Neural cell (in vitro differentiated cells): Measurements from ENCODE around the gene TMTC1. TPM values are rescaled to one million over a fixed set of nuclear protein-coding genes. Genes with fewer than 3 reads are reported as not detected.

Source experiments
- H2AFZ ChIP-seq: fragments of 200-600, 300-800 bp; sonication (generic), shearing (Covaris generic); 2 replicates; pipeline ENCODE4 v1.6.0; 2014; ENCODE audit warnings: low read depth, mild to moderate bottlenecking, antibody characterized with exemption, low read length, moderate library complexity
- H3F3A ChIP-seq: fragments of 200-600 bp; shearing (Covaris generic); 2 replicates; pipeline ENCODE4 v1.6.1; 2016; ENCODE audit warnings: mild to moderate bottlenecking, moderate library complexity, mixed read lengths, antibody characterized with exemption, low read length; ENCODE audit not compliant: insufficient read depth, poor library complexity, severe bottlenecking
- H3K27ac ChIP-seq: fragments of 200-600, 300-800 bp; sonication (generic), shearing (Covaris generic); 2 replicates; pipeline ENCODE4 v1.5.1; 2014; ENCODE audit warnings: mild to moderate bottlenecking, low read length, moderate library complexity
- H3K27me3 ChIP-seq: fragments of 300-800, 200-600 bp; sonication (generic), shearing (Covaris generic); 2 replicates; pipeline ENCODE4 v1.6.0; 2014; ENCODE audit warnings: mild to moderate bottlenecking, low read depth, low read length, moderate library complexity; ENCODE audit not compliant: insufficient read depth
- H3K36me3 ChIP-seq: fragments of 300-800, 200-600 bp; sonication (generic), shearing (Covaris generic); 2 replicates; pipeline ENCODE4 v1.5.1; 2014; ENCODE audit warnings: mild to moderate bottlenecking, antibody characterized with exemption, low read length, moderate library complexity; ENCODE audit not compliant: insufficient read depth
- H3K4me2 ChIP-seq: fragments of 300-800, 200-600 bp; sonication (generic), shearing (Covaris generic); 2 replicates; pipeline ENCODE4 v1.6.0; 2014; ENCODE audit warnings: mild to moderate bottlenecking, low read length
- H3K4me3 ChIP-seq: fragments of 300-800, 200-600 bp; sonication (generic), shearing (Covaris generic); 2 replicates; pipeline ENCODE4 v1.5.1; 2014; ENCODE audit warnings: mild to moderate bottlenecking, low read length, moderate library complexity
- H3K79me2 ChIP-seq: fragments of 200-600 bp; shearing (Covaris generic); replicated peaks from 2 replicates; pipeline ENCODE4 v1.6.0; 2014; ENCODE audit warnings: mild to moderate bottlenecking, low read length, moderate library complexity; ENCODE audit not compliant: insufficient read depth
- H3K9ac ChIP-seq: fragments of 300-800, 200-600 bp; sonication (generic), shearing (Covaris generic); 2 replicates; pipeline ENCODE4 v1.6.1; 2016; ENCODE audit warnings: mild to moderate bottlenecking, low read length, mixed read lengths
- H3K9me2 ChIP-seq: fragments of 200-600 bp; shearing (Covaris generic); 2 replicates; pipeline ENCODE4 v1.6.1; 2016; ENCODE audit warnings: mild to moderate bottlenecking, low read length, mixed read lengths; ENCODE audit not compliant: insufficient read depth
- H3K9me3 ChIP-seq: fragments of 200-600, 300-800 bp; sonication (generic), shearing (Covaris generic); 2 replicates; pipeline ENCODE4 v1.6.1; 2016; ENCODE audit warnings: mild to moderate bottlenecking, mixed run types, low read length, moderate library complexity, mixed read lengths
- H4K20me1 ChIP-seq: fragments of 200-600 bp; shearing (Covaris generic); 2 replicates; pipeline ENCODE4 v1.6.1; 2016; ENCODE audit warnings: mild to moderate bottlenecking, mixed run types; ENCODE audit not compliant: insufficient read depth
- EP300 ChIP-seq: fragments of 450-650 bp; conservative IDR thresholded peaks from 2 replicates; pipeline ENCODE4 v1.6.1; 2014; ENCODE audit warnings: antibody characterized with exemption, mild to moderate bottlenecking, moderate library complexity; ENCODE audit not compliant: poor library complexity, severe bottlenecking
- EZH2 ChIP-seq: fragments of 200-600, 300-800 bp; shearing (Covaris generic), sonication (generic); IDR thresholded peaks from 2 replicates; pipeline ENCODE4 v1.6.1; 2014; ENCODE audit warnings: antibody characterized with exemption, low read length, borderline replicate concordance, mild to moderate bottlenecking; ENCODE audit not compliant: insufficient read depth, poor library complexity, severe bottlenecking
- MXI1 ChIP-seq: fragments of 450-650 bp; conservative IDR thresholded peaks from 2 replicates; pipeline ENCODE4 v1.6.1; 2014; ENCODE audit warnings: antibody characterized with exemption, mild to moderate bottlenecking; ENCODE audit not compliant: poor library complexity, severe bottlenecking
- POLR2AphosphoS5 ChIP-seq: IDR thresholded peaks from 2 replicates; pipeline ENCODE4 v1.6.1; 2012
- RAD21 ChIP-seq: fragments of 450-650 bp; conservative IDR thresholded peaks from 2 replicates; pipeline ENCODE4 v1.6.1; 2014; ENCODE audit warnings: antibody characterized with exemption, mild to moderate bottlenecking, moderate library complexity
- SMC3 ChIP-seq: fragments of 450-650 bp; conservative IDR thresholded peaks from 2 replicates; pipeline ENCODE4 v1.6.1; 2014; ENCODE audit warnings: antibody characterized with exemption, mild to moderate bottlenecking, moderate library complexity; ENCODE audit not compliant: poor library complexity
- TAF1 ChIP-seq: IDR thresholded peaks from 2 replicates; pipeline ENCODE4 v1.6.1; 2012; ENCODE audit warnings: low read depth
- polyA plus RNA-seq: library from polyadenylated mRNA; depleted of rRNA; stranded (reverse); fragments of >200 nt; gene quantifications from 2 replicates; pipeline ENCODE4 v1.2.3, GENCODE V29; 2014
- TF ChIP-seq, protein P1 (sequence below): fragments of 450-650 bp; IDR thresholded peaks from 2 replicates; pipeline ENCODE4 v1.5.1; 2014; ENCODE audit warnings: antibody characterized with exemption, mild to moderate bottlenecking, moderate library complexity; ENCODE audit not compliant: poor library complexity, severe bottlenecking
- TF ChIP-seq, protein P2 (sequence below): IDR thresholded peaks from 2 replicates; pipeline ENCODE4 v1.6.1; 2012; ENCODE audit warnings: borderline replicate concordance

The TMTC1 gene
- polyA plus RNA-seq, 1 donor from 2014 or later = 10.0 TPM

GRCh38 chr12:29759950-29760349, 23.8 kb downstream of the TMTC1 start:
- H2AFZ ChIP-seq = no peak overlapping the region
- no peaks in the 10 kb centered on the region for H3K9me2 ChIP-seq
- no peaks in the 10 kb centered on the region for H3K79me2 ChIP-seq
- no peaks in the 10 kb centered on the region for H4K20me1 ChIP-seq
- no peak overlapping the region for H3K27ac ChIP-seq
- TF ChIP-seq, protein P1, sequence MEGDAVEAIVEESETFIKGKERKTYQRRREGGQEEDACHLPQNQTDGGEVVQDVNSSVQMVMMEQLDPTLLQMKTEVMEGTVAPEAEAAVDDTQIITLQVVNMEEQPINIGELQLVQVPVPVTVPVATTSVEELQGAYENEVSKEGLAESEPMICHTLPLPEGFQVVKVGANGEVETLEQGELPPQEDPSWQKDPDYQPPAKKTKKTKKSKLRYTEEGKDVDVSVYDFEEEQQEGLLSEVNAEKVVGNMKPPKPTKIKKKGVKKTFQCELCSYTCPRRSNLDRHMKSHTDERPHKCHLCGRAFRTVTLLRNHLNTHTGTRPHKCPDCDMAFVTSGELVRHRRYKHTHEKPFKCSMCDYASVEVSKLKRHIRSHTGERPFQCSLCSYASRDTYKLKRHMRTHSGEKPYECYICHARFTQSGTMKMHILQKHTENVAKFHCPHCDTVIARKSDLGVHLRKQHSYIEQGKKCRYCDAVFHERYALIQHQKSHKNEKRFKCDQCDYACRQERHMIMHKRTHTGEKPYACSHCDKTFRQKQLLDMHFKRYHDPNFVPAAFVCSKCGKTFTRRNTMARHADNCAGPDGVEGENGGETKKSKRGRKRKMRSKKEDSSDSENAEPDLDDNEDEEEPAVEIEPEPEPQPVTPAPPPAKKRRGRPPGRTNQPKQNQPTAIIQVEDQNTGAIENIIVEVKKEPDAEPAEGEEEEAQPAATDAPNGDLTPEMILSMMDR = no peak
- no peak for TF ChIP-seq TAF1
- TF ChIP-seq RAD21 = no peak
- no peak for TF ChIP-seq SMC3
- TF ChIP-seq, protein P2, sequence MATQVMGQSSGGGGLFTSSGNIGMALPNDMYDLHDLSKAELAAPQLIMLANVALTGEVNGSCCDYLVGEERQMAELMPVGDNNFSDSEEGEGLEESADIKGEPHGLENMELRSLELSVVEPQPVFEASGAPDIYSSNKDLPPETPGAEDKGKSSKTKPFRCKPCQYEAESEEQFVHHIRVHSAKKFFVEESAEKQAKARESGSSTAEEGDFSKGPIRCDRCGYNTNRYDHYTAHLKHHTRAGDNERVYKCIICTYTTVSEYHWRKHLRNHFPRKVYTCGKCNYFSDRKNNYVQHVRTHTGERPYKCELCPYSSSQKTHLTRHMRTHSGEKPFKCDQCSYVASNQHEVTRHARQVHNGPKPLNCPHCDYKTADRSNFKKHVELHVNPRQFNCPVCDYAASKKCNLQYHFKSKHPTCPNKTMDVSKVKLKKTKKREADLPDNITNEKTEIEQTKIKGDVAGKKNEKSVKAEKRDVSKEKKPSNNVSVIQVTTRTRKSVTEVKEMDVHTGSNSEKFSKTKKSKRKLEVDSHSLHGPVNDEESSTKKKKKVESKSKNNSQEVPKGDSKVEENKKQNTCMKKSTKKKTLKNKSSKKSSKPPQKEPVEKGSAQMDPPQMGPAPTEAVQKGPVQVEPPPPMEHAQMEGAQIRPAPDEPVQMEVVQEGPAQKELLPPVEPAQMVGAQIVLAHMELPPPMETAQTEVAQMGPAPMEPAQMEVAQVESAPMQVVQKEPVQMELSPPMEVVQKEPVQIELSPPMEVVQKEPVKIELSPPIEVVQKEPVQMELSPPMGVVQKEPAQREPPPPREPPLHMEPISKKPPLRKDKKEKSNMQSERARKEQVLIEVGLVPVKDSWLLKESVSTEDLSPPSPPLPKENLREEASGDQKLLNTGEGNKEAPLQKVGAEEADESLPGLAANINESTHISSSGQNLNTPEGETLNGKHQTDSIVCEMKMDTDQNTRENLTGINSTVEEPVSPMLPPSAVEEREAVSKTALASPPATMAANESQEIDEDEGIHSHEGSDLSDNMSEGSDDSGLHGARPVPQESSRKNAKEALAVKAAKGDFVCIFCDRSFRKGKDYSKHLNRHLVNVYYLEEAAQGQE = no peak
- TF ChIP-seq EP300 = no peak
- TF ChIP-seq POLR2AphosphoS5 = no peak
- H3K4me2 ChIP-seq = no peak overlapping the region
- H3K9me3 ChIP-seq = no peaks in the 10 kb centered on the region
- H3F3A ChIP-seq = no peaks in the 10 kb centered on the region
- no peaks in the 10 kb centered on the region for H3K27me3 ChIP-seq
- H3K36me3 ChIP-seq = no peaks in the 10 kb centered on the region
- H3K4me3 ChIP-seq = no peak overlapping the region
- no peak overlapping the region for H3K9ac ChIP-seq

GRCh38 chr12:29756741-29757390, 26.9 kb downstream of the TMTC1 start:
- Histone ChIP-seq H3K9me3 (no peaks in the 10 kb centered on the region), H3K27me3 (no peaks in the 10 kb centered on the region), H3K79me2 (no peaks in the 10 kb centered on the region)

More at GRCh38 chr12:29756741-29757390, 26.9 kb downstream of the TMTC1 start:
- TF ChIP-seq SMC3 = no peak
- TF ChIP-seq TAF1 = no peak
- no peak for TF ChIP-seq EP300
- TF ChIP-seq, protein P2 = no peak
- TF ChIP-seq EZH2 = no peak
- TF ChIP-seq RAD21 = no peak
- TF ChIP-seq MXI1 = no peak
- TF ChIP-seq, protein P1 = no peak
- no peak for TF ChIP-seq POLR2AphosphoS5
- H2AFZ ChIP-seq = no peak overlapping the region
- H4K20me1 ChIP-seq = no peaks in the 10 kb centered on the region
- H3K4me2 ChIP-seq = no peak overlapping the region
- H3K9ac ChIP-seq = no peak overlapping the region
- no peaks in the 10 kb centered on the region for H3F3A ChIP-seq
- no peak overlapping the region for H3K27ac ChIP-seq
- H3K9me2 ChIP-seq = no peaks in the 10 kb centered on the region
- H3K36me3 ChIP-seq = no peaks in the 10 kb centered on the region
- H3K4me3 ChIP-seq = no peak overlapping the region
